ENCODE data around the gene CSNK1D. TPM values are rescaled to one million over a fixed set of nuclear protein-coding genes. Genes with fewer than 3 reads are reported as not detected.
A peak's percentile ranks its signal among the peaks of the same experiment; 100 is the strongest.
"Not testable (repeated sequence)": the region's sequence is repeated elsewhere in the genome, so short reads cannot be mapped to it uniquely, and the experiment has no call there.

CSNK1D gene
- total and polyA plus RNA-seq, 7 donors = 73.5 to 139 (median 115) TPM

GRCh38 chr17:82195675-82196672 is 77.5 kb downstream of the CSNK1D start:
- intact Hi-C loops (cut with DNase I) = no loop called here
- TF ChIP-seq CTCF (IDR thresholded peaks at IDR 0.05) = no peak
- H3K9me3 ChIP-seq = no peaks in the 10 kb centered on the region
- WGBS, 3 donors = 47 to 69% (median 53%) methylated on average over 25 of the region's 25 CpGs
- no peaks in the 10 kb centered on the region for H3K4me1 ChIP-seq
- DNase-seq (no peak), ATAC-seq (peak in 2 of 4 donors; percentile 42 to 43)
- no peak overlapping the region for H3K27ac ChIP-seq
- peaks cover 0 to 61% of the 10 kb centered on the region in 2 donors for H3K36me3 ChIP-seq (ENCODE audit: insufficient read depth in 1 of 2, low read depth in 1 of 2)
- no peaks in the 10 kb centered on the region for H3K27me3 ChIP-seq (ENCODE audit: insufficient read depth in 3 of 3, low read length in 2 of 3)
- no peak overlapping the region for H3K4me3 ChIP-seq

- ATAC-seq = no peak
- H3K4me1 ChIP-seq = no peaks in the 10 kb centered on the region
- H3K27ac ChIP-seq = no peak overlapping the region
- H3K27me3 ChIP-seq (ENCODE audit: insufficient read depth in 3 of 3, low read length in 2 of 3) = no peaks in the 10 kb centered on the region
- H3K4me3 ChIP-seq = no peak overlapping the region
- no peak for TF ChIP-seq CTCF (IDR thresholded peaks at IDR 0.05)
- intact Hi-C loops (cut with DNase I) = no loop called here
- H3K9me3 ChIP-seq = no peaks in the 10 kb centered on the region
- WGBS, 3 donors = 93 to 96% (median 95%) methylated on average over 16 of the region's 16 CpGs
- DNase-seq = no peak
- H3K36me3 ChIP-seq (ENCODE audit: insufficient read depth in 1 of 2, low read depth in 1 of 2) = peaks cover 0 to 52% of the 10 kb centered on the region in 2 donors
Observed at GRCh38 chr17:82194765-82195164, 78.7 kb downstream of the CSNK1D start.

GRCh38 chr17:82193520-82194220 is 79.8 kb downstream of the CSNK1D start:
- no peaks in the 10 kb centered on the region for H3K4me1 ChIP-seq
- TF ChIP-seq CTCF (IDR thresholded peaks at IDR 0.05) = no peak
- intact Hi-C loops (cut with DNase I) = no loop called here
- peaks cover 0 to 52% of the 10 kb centered on the region in 2 donors for H3K36me3 ChIP-seq (ENCODE audit: insufficient read depth in 1 of 2, low read depth in 1 of 2)
- H3K4me3 ChIP-seq = peak overlapping the region; percentile 15
- no peaks in the 10 kb centered on the region for H3K27me3 ChIP-seq (ENCODE audit: insufficient read depth in 3 of 3, low read length in 2 of 3)
- ATAC-seq (no peak), DNase-seq (no peak)
- H3K9me3 ChIP-seq = no peaks in the 10 kb centered on the region
- 80 to 88% (median 87%) methylated on average over 15 to 16 of the region's 16 CpGs for WGBS, 3 donors
- no peak overlapping the region for H3K27ac ChIP-seq

GRCh38 chr17:82193050-82193449 is 80.5 kb downstream of the CSNK1D start:
- ATAC-seq; DNase-seq; H3K9me3 ChIP-seq; H3K4me3 ChIP-seq; H3K27ac ChIP-seq; intact Hi-C loops (cut with DNase I); H3K27me3 ChIP-seq (ENCODE audit: insufficient read depth in 3 of 3, low read length in 2 of 3); H3K4me1 ChIP-seq: not testable (repeated sequence)
- H3K36me3 ChIP-seq (ENCODE audit: insufficient read depth in 1 of 2, low read depth in 1 of 2) = peaks cover 0 to 50% of the 10 kb centered on the region in 2 donors
- WGBS, 3 donors = 83 to 88% (median 84%) methylated on average over 6 of the region's 6 CpGs

Other genes starting within 250 kb of the CSNK1D start
- not detected for gene RAC3, start 242.0 kb downstream of the CSNK1D start, total RNA-seq
- gene RAC3, start 242.0 kb downstream of the CSNK1D start, polyA plus RNA-seq = under 1 TPM in 2 of 3 donors, not detected in 1; 0.05 to 0.83 TPM
- 100 to 1,000 TPM; 111 to 216 (median 155) TPM for gene DCXR, start 236.0 kb downstream of the CSNK1D start, total RNA-seq
- 100 to 1,000 TPM; 117 to 158 (median 147) TPM for gene DCXR, start 236.0 kb downstream of the CSNK1D start, polyA plus RNA-seq
- 10 to 100 TPM; 27.1 to 37.3 (median 29.3) TPM for gene RFNG, start 221.9 kb downstream of the CSNK1D start, total RNA-seq
- 10 to 100 TPM; 31.0 to 40.7 (median 37.3) TPM for gene RFNG, start 221.9 kb downstream of the CSNK1D start, polyA plus RNA-seq
- 100 to 1,000 TPM in 2 of 4 donors, 10 to 100 TPM in 2; 89.8 to 112 (median 97.7) TPM for gene GPS1, start 221.8 kb downstream of the CSNK1D start, total RNA-seq
- 100 to 1,000 TPM in 2 of 3 donors, 10 to 100 TPM in 1; 87.1 to 114 (median 104) TPM for gene GPS1, start 221.8 kb downstream of the CSNK1D start, polyA plus RNA-seq
- 100 to 1,000 TPM in 3 of 4 donors, 10 to 100 TPM in 1; 72.6 to 136 (median 104) TPM for gene DUS1L, start 207.9 kb downstream of the CSNK1D start, total RNA-seq
- gene DUS1L, start 207.9 kb downstream of the CSNK1D start, polyA plus RNA-seq = 100 to 1,000 TPM; 117 to 170 (median 133) TPM
- 10 to 100 TPM; 17.2 to 37.3 (median 23.4) TPM for gene FASN, start 175.5 kb downstream of the CSNK1D start, total RNA-seq
- 10 to 100 TPM in 2 of 3 donors, 1 to 10 TPM in 1; 8.9 to 26.5 (median 12.0) TPM for gene FASN, start 175.5 kb downstream of the CSNK1D start, polyA plus RNA-seq
- gene CCDC57, start 60.9 kb downstream of the CSNK1D start, total RNA-seq = 10 to 100 TPM; 10.2 to 15.3 (median 12.4) TPM
- 10 to 100 TPM in 1 of 3 donors, 1 to 10 TPM in 2; 7.2 to 11.1 (median 8.6) TPM for gene CCDC57, start 60.9 kb downstream of the CSNK1D start, polyA plus RNA-seq
- gene SLC16A3, start 44.7 kb downstream of the CSNK1D start, total RNA-seq = 100 to 1,000 TPM in 2 of 4 donors, 10 to 100 TPM in 2; 18.6 to 182 (median 70.1) TPM
- 100 to 1,000 TPM; 102 to 263 (median 128) TPM for gene SLC16A3, start 44.7 kb downstream of the CSNK1D start, polyA plus RNA-seq
- under 1 TPM in 3 of 4 donors, not detected in 1; 0.18 to 0.81 (median 0.71) TPM for gene CD7, start 43.9 kb upstream of the CSNK1D start, total RNA-seq
- gene CD7, start 43.9 kb upstream of the CSNK1D start, polyA plus RNA-seq = under 1 TPM; 0.13 to 0.19 (median 0.16) TPM
- 1 to 10 TPM; 1.2 to 2.3 (median 1.7) TPM for gene SECTM1, start 60.1 kb upstream of the CSNK1D start, total RNA-seq
- gene SECTM1, start 60.1 kb upstream of the CSNK1D start, polyA plus RNA-seq = 1 to 10 TPM in 2 of 3 donors, under 1 TPM in 1; 0.70 to 1.2 (median 1.0) TPM
- gene TEX19, start 85.5 kb upstream of the CSNK1D start, total RNA-seq = under 1 TPM in 2 of 4 donors, not detected in 2; 0.17 to 0.24 TPM
- gene TEX19, start 85.5 kb upstream of the CSNK1D start, polyA plus RNA-seq = under 1 TPM; 0.07 to 0.35 (median 0.13) TPM
- 1 to 10 TPM in 2 of 4 donors, under 1 TPM in 1, not detected in 1; 0.15 to 3.8 (median 1.3) TPM for gene UTS2R, start 98.1 kb upstream of the CSNK1D start, total RNA-seq
- gene UTS2R, start 98.1 kb upstream of the CSNK1D start, polyA plus RNA-seq = under 1 TPM in 1 of 3 donors, not detected in 2; 0.10 TPM
- 10 to 100 TPM; 17.4 to 27.4 (median 23.7) TPM for gene HEXD, start 144.6 kb upstream of the CSNK1D start, total RNA-seq
- 10 to 100 TPM; 19.5 to 29.8 (median 20.9) TPM for gene HEXD, start 144.6 kb upstream of the CSNK1D start, polyA plus RNA-seq
- gene OGFOD3, start 144.9 kb upstream of the CSNK1D start, total RNA-seq = 10 to 100 TPM; 21.2 to 29.3 (median 27.1) TPM
- 10 to 100 TPM; 15.5 to 30.4 (median 24.5) TPM for gene OGFOD3, start 144.9 kb upstream of the CSNK1D start, polyA plus RNA-seq
- gene CYBC1, start 177.1 kb upstream of the CSNK1D start, total RNA-seq = 10 to 100 TPM; 14.5 to 21.4 (median 17.4) TPM
- gene CYBC1, start 177.1 kb upstream of the CSNK1D start, polyA plus RNA-seq = 10 to 100 TPM; 14.4 to 31.6 (median 24.8) TPM
- gene NARF, start 185.0 kb upstream of the CSNK1D start, total RNA-seq = 10 to 100 TPM; 32.8 to 56.1 (median 46.0) TPM
- 100 to 1,000 TPM in 1 of 3 donors, 10 to 100 TPM in 2; 37.0 to 129 (median 39.2) TPM for gene NARF, start 185.0 kb upstream of the CSNK1D start, polyA plus RNA-seq
- gene FOXK2, start 246.0 kb upstream of the CSNK1D start, total RNA-seq = 10 to 100 TPM; 53.6 to 91.6 (median 66.2) TPM
- gene FOXK2, start 246.0 kb upstream of the CSNK1D start, polyA plus RNA-seq = 10 to 100 TPM; 38.9 to 96.4 (median 45.9) TPM